Motor neuron (in vitro differentiated cells): Measurements from ENCODE around the gene HOXA7. TPM values are rescaled to one million over a fixed set of nuclear protein-coding genes. Genes with fewer than 3 reads are reported as not detected.

Source experiments
- ATAC-seq, 8 experiments: fragments of 200-7000 bp; cut with Tn5 transposase; replicated peaks in 6 of 8; 2 replicates each; pipeline ENCODE4 v1.8.0; 2021; ENCODE audit warnings: mild to moderate bottlenecking in 8 of 8, moderate library complexity in 8 of 8
- H3K27ac ChIP-seq, 2 donors: fragments of 250-450 bp; sonication (Bioruptor Pico); 2 replicates each; pipeline ENCODE4 v1.9.0; 2021; ENCODE audit warnings: antibody characterized with exemption in 2 of 2, mild to moderate bottlenecking in 2 of 2, moderate library complexity in 1 of 2
- H3K4me1 ChIP-seq, 2 donors: fragments of 250-450 bp; sonication (Bioruptor Pico); replicated peaks in 1 of 2; 2 replicates each; pipeline ENCODE4 v1.6.1; 2021; ENCODE audit warnings: antibody characterized with exemption in 2 of 2, mild to moderate bottlenecking in 2 of 2, moderate library complexity in 1 of 2
- H3K4me3 ChIP-seq, 5 donors: fragments of 250-450 bp; sonication (Bioruptor Pico); 2 replicates each; pipeline ENCODE4 v1.9.0; 2021; ENCODE audit warnings: antibody characterized with exemption in 5 of 5, mild to moderate bottlenecking in 5 of 5, moderate library complexity in 4 of 5
- WGBS, 10 experiments: fragments of 450-650 bp; shearing (Covaris generic); methylation state at CpG; one replicate each; pipeline ENCODE4 v1.0.0; 2022; 5-methylcytosine and 5-hydroxymethylcytosine counted together
- in situ Hi-C, 9 experiments: fragments of 400-800 bp; cut with MboI; loops; one replicate each; pipeline ENCODE4 v1.15.0; 2021; ENCODE audit warnings: low sequenced_read_pairs in 9 of 9, low pct_unique_long_range_greater_than_20kb in 2 of 9; ENCODE audit not compliant: unreplicated experiment in 9 of 9
- total RNA-seq, 8 experiments: library from RNA; unstranded; fragments of 300-600 nt; gene quantifications; 2 replicates each; pipeline versions ENCODE4 v1.2.3 to v1.2.4, GENCODE V29; 2022

The HOXA7 gene
- total RNA-seq, 8 experiments from 2014 or later, result 4.2 to 20.0 (median 12.2) TPM

DNA sequence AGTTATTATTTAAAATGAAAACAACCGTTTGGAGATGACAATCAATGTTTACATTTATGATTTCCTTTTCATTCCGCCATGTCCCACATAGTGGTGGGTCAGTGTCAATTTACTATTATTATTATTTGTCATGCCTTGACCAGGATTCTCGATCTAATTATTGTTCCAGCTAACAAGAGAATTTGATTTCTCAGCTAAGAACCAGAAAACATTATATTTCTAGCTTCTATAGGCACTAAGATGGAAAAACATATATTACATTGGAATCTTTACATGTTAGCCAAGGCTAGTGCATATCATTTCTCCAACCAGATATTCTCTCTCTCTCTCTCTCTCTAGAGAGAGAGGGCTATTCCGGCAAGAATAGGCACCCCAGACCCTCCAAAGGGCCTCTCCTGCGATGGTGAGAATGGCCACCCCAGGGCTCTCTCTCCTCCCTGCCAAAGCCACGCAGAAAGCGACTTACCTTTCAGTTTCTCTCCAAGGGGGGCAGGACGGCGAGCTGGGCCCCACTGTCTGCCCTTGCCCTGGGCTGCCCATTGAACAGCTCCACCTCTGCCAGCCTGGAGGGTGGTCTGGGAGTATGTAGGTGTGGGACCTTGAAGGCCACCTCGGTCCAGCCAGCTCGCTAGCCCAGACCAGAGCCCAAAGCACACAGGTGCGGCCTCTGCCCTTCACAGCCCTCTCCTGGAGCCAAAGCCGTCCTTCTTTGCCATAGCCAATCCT, 6.5 kb downstream of the HOXA7 start:
- Histone ChIP-seq H3K4me3 (peak overlapping the region; percentile 41 to 63 (median 47)), H3K27ac (peak overlapping the region; percentile 3 to 90), H3K4me1 (peaks cover 9 to 30% of the 10 kb centered on the region in 2 donors)
- peak in 6 of 8 experiments; percentile 2 to 36 (median 14) for ATAC-seq
- in situ Hi-C loops, result loop anchor here in 5 of 9 experiments (10.0 to 25.0 kb wide), 4 partner anchors 295 to 1288 kb away; no protein-coding TSS in a partner anchor
- 38 to 75% (median 57%) methylated on average over 1 to 10 of the region's 13 CpGs for WGBS, 10 experiments

DNA sequence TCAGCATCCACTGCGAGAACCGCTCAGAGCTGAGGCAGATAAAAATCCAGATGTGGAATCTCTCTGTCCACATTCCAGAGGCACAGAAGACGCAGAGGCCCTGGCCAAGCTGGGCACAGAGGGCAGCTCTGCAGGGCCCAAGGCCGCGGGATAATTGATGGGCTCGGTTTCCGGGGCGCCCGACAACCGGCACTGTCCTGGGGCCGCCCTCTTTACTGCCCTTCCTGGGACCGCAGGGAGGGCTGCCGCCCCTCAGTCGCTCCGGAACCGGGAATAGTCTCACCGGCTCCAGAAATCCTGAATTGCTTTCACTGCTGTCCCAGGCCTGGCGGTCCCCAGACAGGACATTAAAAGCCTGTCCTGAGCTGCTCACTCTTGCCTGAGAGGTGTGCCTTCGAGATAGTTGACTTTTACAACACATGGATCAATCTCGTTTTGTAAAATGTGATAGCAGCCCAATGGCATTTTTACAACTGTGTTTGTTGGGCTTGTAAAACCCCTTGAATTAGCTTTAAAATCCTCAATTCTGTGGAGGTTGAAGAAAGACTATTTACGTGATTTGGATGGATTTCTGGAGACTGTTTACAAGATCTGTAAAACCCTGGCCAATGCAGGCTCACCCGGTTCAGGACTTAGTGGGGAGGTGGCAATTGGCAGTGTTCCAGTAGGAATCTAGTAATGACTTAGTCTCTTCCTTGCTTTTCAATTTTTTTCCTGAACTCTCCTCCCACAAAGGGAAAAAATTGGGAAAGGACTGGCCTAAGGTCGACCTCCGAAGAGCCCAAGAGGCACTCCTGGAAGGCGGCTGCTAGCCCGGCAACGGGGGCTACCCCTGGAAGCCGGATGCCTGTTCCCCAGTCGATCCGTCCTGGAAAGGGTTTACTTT, 7.5 kb downstream of the HOXA7 start:
- 18 to 80% (median 40%) methylated on average over 1 to 10 of the region's 30 CpGs; no CpG with 5 or more reads in 2 of the 10 experiments for WGBS, 10 experiments
- in situ Hi-C loops, result loop anchor here in 2 of 9 experiments (10.0 kb wide), 1 partner anchor 294 kb away; no protein-coding TSS in a partner anchor
- Histone ChIP-seq H3K4me1 (peaks cover 9 to 36% of the 10 kb centered on the region in 2 donors), H3K4me3 (peak overlapping the region; percentile 24 to 63 (median 47)), H3K27ac (peak overlapping the region; percentile 15 to 90)
- peak in 5 of 8 experiments; percentile 3 to 15 (median 12) for ATAC-seq

- ATAC-seq, result peak in 5 of 8 experiments; percentile 2 to 26 (median 7)
- in situ Hi-C loops, result loop anchor here in 2 of 9 experiments (10.0 kb wide), 1 partner anchor 293 kb away; no protein-coding TSS in a partner anchor
- peaks cover 9 to 38% of the 10 kb centered on the region in 2 donors for H3K4me1 ChIP-seq
- peak overlapping the region in 1 of 2 donors; percentile 90 for H3K27ac ChIP-seq
- peak overlapping the region; percentile 24 to 63 (median 47) for H3K4me3 ChIP-seq
- WGBS, 10 experiments, result 22 to 86% (median 30%) methylated on average over 3 to 13 of the region's 28 CpGs; no CpG with 5 or more reads in 4 of the 10 experiments
These were observed 8.3 kb downstream of the HOXA7 start for GRCh38 chr7:27148031-27148755.

DNA sequence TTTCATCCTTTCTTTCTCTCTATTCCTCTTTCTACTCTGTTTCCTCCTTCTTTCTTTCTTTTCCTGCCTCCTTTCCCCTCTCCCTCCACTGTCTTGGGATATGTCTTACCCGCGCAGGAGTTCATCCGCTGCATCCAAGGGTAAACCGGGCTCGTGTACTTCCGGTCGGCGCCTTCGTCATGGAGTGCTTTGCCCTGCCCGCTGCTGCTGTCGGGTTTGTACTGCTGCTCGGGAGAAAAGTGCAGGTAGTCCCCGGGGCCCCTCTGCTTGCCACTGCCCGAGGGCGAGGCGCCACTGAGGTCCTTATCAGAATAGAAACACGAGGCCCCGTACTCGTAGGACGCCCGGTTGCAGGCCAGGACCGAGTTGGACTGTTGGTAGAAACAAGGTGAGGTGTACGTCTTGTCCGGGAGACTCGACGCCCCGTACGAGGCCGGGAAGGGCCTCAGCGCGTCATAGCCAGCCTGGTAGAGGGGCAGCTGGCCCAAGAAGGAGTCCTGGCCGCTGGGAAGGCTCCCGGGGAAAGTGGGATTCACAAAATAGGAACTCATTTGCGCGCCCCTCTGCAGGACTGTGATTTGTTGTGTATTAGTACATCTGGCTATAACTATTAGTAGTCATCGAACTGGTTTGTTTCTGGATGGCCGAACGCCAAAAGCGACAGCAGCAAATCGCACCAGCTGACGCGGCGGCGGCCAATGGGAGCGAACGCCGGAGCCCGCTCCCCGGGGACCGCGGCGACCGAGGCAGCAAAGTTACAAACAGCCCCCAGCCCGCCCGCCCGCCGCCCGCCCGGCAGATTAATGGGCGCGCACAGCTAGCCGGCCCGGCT, 9.1 kb downstream of the HOXA7 start, which contains the start of gene HOXA6:
TSS of gene HOXA6 (minus strand) at position 576 of the 832 bp plus-strand sequence. CDS start at position 551, 25 bp downstream.
- Histone ChIP-seq H3K4me3 (peak within 1 kb of the TSS; percentile 24 to 63 (median 47)), H3K4me1 (peaks cover 9 to 38% of the 10 kb centered on the region in 2 donors), H3K27ac (peak within 1 kb of the TSS in 1 of 2 donors; percentile 90)
- WGBS, 10 experiments, result 7 to 91% (median 80%) methylated on average over 3 to 25 of the region's 63 CpGs; no CpG with 5 or more reads in 1 of the 10 experiments
- in situ Hi-C loops, result loop anchor here in 2 of 9 experiments (10.0 kb wide), 1 partner anchor 293 kb away; no protein-coding TSS in a partner anchor
- ATAC-seq, result peak in 3 of 8 experiments; percentile 2 to 34 (median 34)

DNA sequence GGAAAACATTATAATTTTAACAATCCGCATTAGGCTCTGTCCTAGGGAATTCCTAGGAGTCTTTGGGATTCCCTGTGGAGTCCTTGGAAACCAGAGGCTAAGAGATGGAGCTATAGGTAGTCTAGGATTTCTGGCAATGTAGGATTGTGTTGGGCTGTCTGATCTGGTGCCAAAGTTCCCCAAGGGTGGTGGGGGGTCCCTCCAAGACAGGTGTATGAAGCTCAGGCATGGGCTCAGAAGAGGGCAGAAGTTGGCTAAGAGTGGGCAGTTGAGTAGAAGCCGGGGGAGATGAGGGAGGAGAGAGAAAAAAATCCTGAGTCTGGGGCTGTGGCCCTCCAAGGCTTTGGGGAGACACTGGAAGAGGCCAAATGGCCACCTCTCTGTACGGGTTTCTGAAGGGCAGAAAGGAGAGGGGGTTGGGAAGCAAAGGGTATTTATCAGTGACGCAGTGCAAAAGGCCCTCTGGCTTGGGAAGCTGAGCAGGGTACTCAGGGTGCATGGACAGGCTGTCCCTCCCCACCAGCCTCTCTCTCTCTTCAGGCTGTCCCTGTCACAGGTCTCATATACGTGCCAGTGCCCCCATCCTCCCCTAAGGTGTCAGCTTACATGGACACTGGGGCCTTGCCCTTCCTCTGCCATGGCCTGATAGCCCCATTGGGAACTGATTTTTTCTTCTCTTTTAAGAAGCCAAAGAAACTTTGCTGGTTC, 9.8 kb downstream of the HOXA7 start:
- 57 to 78% (median 60%) methylated on average over 1 to 4 of the region's 5 CpGs; no CpG with 5 or more reads in 4 of the 10 experiments for WGBS, 10 experiments
- Histone ChIP-seq H3K27ac (peak overlapping the region in 1 of 2 donors; percentile 90), H3K4me1 (peaks cover 8 to 37% of the 10 kb centered on the region in 2 donors), H3K4me3 (peak overlapping the region in 3 of 5 donors; percentile 46 to 63 (median 47))
- ATAC-seq, result no peak
- in situ Hi-C loops, result loop anchor here in 2 of 9 experiments (10.0 kb wide), 1 partner anchor 292 kb away; no protein-coding TSS in a partner anchor

DNA sequence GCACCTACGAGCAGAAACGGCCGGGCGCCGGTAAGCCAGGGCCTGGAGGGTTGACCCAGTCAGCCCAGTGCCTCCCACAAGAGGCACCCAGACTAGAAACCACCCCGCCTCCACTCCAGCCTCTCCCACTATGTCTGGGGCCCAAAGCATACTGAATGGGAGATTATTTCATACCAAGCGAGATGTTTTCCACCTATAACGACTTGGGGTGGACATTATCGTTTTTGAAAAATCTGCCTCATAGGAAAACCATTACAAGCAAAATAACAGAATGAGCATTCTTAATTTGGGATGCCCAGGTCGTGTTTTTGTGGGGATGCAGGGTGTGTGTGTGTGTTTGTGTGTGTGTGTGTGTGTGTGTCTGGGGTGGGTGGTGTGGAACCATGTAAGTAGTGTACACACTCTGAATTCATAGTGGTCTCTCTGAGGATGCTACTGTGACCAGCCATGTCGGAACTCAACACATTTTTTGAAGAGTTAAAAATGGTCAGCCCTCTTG, 10.5 kb downstream of the HOXA7 start:
- in situ Hi-C loops, result loop anchor here in 2 of 9 experiments (10.0 kb wide), 1 partner anchor 291 kb away; no protein-coding TSS in a partner anchor

DNA sequence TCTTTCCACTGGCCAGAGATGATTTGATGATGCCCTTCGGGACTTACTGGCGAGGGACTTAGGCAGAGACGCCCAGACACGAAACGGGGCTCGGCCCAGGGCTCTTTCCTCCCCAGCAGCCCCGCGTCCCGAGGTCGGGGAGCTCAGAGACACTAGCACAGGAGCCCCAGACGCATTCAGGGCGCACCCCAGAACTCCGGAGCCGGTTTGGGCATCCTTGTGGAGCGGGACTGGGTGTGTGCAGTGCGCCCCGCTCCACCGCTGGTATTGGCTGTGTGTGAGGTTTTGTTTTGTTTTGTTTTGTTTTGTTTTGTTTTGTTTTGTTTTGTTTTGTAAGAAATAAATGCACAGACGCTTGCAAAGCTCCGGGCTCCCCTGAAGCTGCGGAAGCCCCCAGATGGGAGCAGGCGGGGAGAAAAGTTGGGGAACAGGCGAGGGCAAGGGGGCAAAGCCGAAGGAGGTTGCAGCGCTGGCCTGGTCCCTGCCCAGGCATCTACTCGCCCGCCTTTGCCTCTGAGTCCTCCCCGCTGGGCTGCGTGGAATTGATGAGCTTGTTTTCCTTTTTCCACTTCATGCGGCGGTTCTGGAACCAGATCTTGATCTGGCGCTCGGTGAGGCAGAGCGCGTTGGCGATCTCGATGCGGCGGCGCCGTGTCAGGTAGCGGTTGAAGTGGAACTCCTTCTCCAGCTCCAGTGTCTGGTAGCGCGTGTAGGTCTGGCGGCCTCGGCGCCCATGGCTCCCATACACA, 11.1 kb downstream of the HOXA7 start:
- in situ Hi-C loops, result loop anchor here in 2 of 9 experiments (10.0 kb wide), 1 partner anchor 291 kb away; no protein-coding TSS in a partner anchor
- no peak for ATAC-seq
- WGBS, 10 experiments, result 10 to 97% (median 79%) methylated on average over 1 to 22 of the region's 47 CpGs; no CpG with 5 or more reads in 4 of the 10 experiments
- peak overlapping the region in 3 of 5 donors; percentile 46 to 63 (median 47) for H3K4me3 ChIP-seq
- H3K4me1 ChIP-seq, result peaks cover 5 to 31% of the 10 kb centered on the region in 2 donors
- peak overlapping the region; percentile 66 to 90 for H3K27ac ChIP-seq

More for the DNA sequence above, 10.5 kb downstream of the HOXA7 start:
- ATAC-seq, result no peak
- peak overlapping the region in 3 of 5 donors; percentile 46 to 63 (median 47) for H3K4me3 ChIP-seq
- peaks cover 5 to 34% of the 10 kb centered on the region in 2 donors for H3K4me1 ChIP-seq
- WGBS, 10 experiments, result 40 to 100% (median 79%) methylated on average over 1 to 9 of the region's 11 CpGs; no CpG with 5 or more reads in 2 of the 10 experiments
- H3K27ac ChIP-seq, result peak overlapping the region in 1 of 2 donors; percentile 90

DNA sequence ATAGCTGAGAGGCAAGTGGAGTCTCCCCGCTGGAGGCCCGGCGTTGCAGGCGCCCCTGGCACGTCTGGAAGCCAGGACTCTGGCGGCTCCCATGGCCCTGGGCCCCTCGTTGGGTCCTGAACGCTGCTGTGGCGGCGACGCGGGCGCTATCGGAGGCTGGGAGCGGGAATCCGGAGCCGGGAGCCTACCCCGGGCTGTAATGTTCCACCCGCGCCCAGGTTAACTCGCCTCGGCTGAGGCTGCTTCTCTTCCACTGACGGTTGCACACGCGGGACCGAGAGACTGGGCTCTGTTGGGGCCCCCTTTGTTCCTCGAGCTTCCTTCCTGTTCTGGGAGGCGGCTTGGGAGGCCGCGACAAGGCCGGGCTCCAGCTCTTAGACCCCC, 11.7 kb downstream of the HOXA7 start:
- no peak for ATAC-seq
- in situ Hi-C loops, result loop anchor here in 2 of 9 experiments (10.0 kb wide), 1 partner anchor 290 kb away; no protein-coding TSS in a partner anchor
- 9 to 15% methylated on average over 4 to 6 of the region's 31 CpGs; no CpG with 5 or more reads in 8 of the 10 experiments for WGBS, 10 experiments
- peak overlapping the region; percentile 3 to 81 (median 47) for H3K4me3 ChIP-seq
- peak overlapping the region; percentile 66 to 90 for H3K27ac ChIP-seq
- H3K4me1 ChIP-seq, result peaks cover 5 to 28% of the 10 kb centered on the region in 2 donors

- ATAC-seq, result no peak
- Histone ChIP-seq H3K4me3 (peak overlapping the region; percentile 46 to 81 (median 63)), H3K27ac (peak overlapping the region; percentile 66 to 90), H3K4me1 (peaks cover 5 to 24% of the 10 kb centered on the region in 2 donors)
- in situ Hi-C loops, result loop anchor here in 2 of 9 experiments (10.0 kb wide), 1 partner anchor 289 kb away; no protein-coding TSS in a partner anchor
- WGBS, 10 experiments, result 4 to 96% (median 24%) methylated on average over 1 to 30 of the region's 40 CpGs; no CpG with 5 or more reads in 2 of the 10 experiments
These were observed 12.3 kb downstream of the HOXA7 start for GRCh38 chr7:27143950-27144780.
